GM18517 (cell line): Measurements from ENCODE around the gene RASSF1.
"Not testable (repeated sequence)": the region's sequence is repeated elsewhere in the genome, so short reads cannot be mapped to it uniquely, and the experiment has no call there.

Experiments used
- ATAC-seq: cut with Tn5 transposase; IDR thresholded peaks from one replicate; pipeline ENCODE4 v1.9.1; 2021; ENCODE audit warnings: mild to moderate bottlenecking, moderate library complexity; ENCODE audit not compliant: unreplicated experiment

The RASSF1 gene

DNA sequence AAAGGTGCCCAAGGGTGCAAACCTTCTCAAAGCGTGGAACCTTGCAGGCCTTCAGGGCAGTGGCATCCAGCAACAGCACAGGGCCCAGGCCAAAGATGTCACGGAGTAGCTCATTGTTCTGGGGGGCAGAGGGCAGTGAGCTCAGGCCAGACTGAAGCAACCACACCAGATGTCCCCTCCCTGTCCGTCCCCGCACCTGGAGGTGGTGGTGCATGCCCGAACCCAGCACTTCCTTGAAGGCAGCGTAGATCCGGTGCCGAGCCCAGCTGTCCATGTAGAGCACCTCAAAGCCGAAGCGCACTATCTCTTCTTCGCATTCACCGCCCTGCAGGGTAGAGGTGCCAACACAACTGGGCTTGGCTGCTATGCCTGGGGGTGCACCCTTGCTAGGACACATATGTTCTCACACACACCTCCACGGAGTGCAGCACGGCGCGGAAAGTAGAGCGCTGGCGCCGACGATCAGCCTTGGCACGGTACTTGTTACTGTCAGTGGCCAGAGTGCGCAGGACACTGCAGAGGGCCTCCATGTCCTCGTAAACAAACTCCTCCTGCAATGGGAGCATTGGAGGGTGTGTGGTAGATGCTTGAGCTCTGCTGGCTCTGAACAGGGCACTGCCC, 52.1 kb downstream of the RASSF1 start:
- ATAC-seq = no peak

GRCh38 chr3:50287262-50287661, 53.4 kb downstream of the RASSF1 start:
- no peak for ATAC-seq

- ATAC-seq = no peak
Observed at GRCh38 chr3:50286322-50287227, 54.1 kb downstream of the RASSF1 start.

DNA sequence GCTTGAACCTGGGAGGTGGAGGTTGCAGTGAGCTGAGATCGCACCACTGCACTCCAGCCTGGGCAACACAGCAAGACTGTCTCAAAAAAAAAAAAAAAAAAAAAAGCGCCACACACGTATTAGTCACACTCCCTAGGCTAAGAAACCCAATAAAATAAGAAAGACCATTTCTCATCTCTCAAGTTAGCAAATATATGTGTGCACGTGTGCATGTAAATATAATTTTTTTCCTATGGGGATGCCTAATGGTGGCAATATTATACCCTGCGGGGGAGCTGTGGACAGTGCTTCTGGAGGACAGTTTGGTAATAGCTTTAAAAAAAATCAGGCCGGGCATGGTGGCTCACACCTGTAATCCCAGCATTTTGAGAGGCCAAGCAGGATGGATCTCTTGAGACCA, 56.5 kb downstream of the RASSF1 start:
- not testable (repeated sequence) for ATAC-seq
